GM19238 (cell line): ENCODE data around the gene PTEN.

Experiments
- DNase-seq: peaks from one replicate; pipeline ENCODE4 v3.0.0; 2011; ENCODE audit warnings: low spot score; ENCODE audit not compliant: insufficient read length

Gene PTEN

GRCh38 chr10:87974130-87974529 lies 110.7 kb downstream of the PTEN start:
- no peak for DNase-seq

- no peak for DNase-seq
Measured at GRCh38 chr10:87974769-87975168, 111.3 kb downstream of the PTEN start.

GRCh38 chr10:87976101-87976743 lies 112.8 kb downstream of the PTEN start:
- no peak for DNase-seq

- no peak for DNase-seq
Measured at GRCh38 chr10:87978166-87978565, 114.7 kb downstream of the PTEN start.

- DNase-seq, result no peak
Measured at GRCh38 chr10:87979847-87980246, 116.4 kb downstream of the PTEN start.

GRCh38 chr10:87983716-87984115 lies 120.3 kb downstream of the PTEN start:
- DNase-seq, result no peak

GRCh38 chr10:87987206-87987605 lies 123.8 kb downstream of the PTEN start:
- DNase-seq, result no peak

- DNase-seq, result no peak
Measured at GRCh38 chr10:87991946-87992345, 128.5 kb downstream of the PTEN start.

- DNase-seq, result no peak
Measured at GRCh38 chr10:88004451-88004850, 141.0 kb downstream of the PTEN start.

- DNase-seq, result no peak
Measured at GRCh38 chr10:88006261-88006660, 142.8 kb downstream of the PTEN start.

GRCh38 chr10:88008866-88009470 lies 145.5 kb downstream of the PTEN start:
- no peak for DNase-seq

GRCh38 chr10:88012641-88013040 lies 149.2 kb downstream of the PTEN start:
- no peak for DNase-seq

GRCh38 chr10:88017781-88018180 lies 154.4 kb downstream of the PTEN start:
- no peak for DNase-seq

- no peak for DNase-seq
Measured at GRCh38 chr10:88019753-88020152, 156.3 kb downstream of the PTEN start.
